ENCODE results near the gene MS4A6A. TPM values are rescaled to one million over a fixed set of nuclear protein-coding genes. Genes with fewer than 3 reads are reported as not detected.
"Not testable (repeated sequence)": the region's sequence is repeated elsewhere in the genome, so short reads cannot be mapped to it uniquely, and the experiment has no call there.

MS4A6A gene
- total and polyA plus RNA-seq, 2 donors, result 76.2 to 87.3 TPM

GRCh38 chr11:60165951-60166350, 16.9 kb downstream of the MS4A6A start:
- H3K4me1 ChIP-seq (ENCODE audit: insufficient read depth), result no peaks in the 10 kb centered on the region
- H3K36me3 ChIP-seq (ENCODE audit: insufficient read depth), result no peaks in the 10 kb centered on the region
- H3K4me3 ChIP-seq (ENCODE audit: low read depth, low read length), result no peak overlapping the region
- DNase-seq (ENCODE audit: extremely low spot score), result no peak
- H3K27ac ChIP-seq (ENCODE audit: low read depth), result no peak overlapping the region

DNA sequence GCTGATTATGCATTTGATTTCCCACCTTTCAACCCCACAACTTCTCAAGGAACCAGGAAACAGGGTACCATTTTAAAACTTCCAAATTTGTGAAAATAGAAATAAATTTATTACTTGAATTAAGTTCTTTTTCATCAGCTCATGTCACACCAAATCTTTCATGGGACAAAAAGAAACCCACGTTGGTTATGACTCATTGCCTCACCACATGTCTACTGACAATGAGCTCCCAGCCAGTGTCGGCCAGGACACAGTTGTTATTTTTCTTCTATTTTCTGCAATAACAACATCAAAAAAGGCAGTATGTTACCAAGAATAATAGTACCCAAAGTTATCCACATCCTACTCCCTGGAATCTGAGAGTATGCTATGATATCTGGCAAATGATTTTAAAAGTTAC, 17.3 kb downstream of the MS4A6A start:
- Histone ChIP-seq H3K4me1 (ENCODE audit: insufficient read depth) (no peaks in the 10 kb centered on the region), H3K4me3 (ENCODE audit: low read depth, low read length) (no peak overlapping the region), H3K36me3 (ENCODE audit: insufficient read depth) (no peaks in the 10 kb centered on the region), H3K27ac (ENCODE audit: low read depth) (no peak overlapping the region)
- no peak for DNase-seq (ENCODE audit: extremely low spot score)
- WGBS, result 71% methylated on average over 2 of the region's 2 CpGs

DNA sequence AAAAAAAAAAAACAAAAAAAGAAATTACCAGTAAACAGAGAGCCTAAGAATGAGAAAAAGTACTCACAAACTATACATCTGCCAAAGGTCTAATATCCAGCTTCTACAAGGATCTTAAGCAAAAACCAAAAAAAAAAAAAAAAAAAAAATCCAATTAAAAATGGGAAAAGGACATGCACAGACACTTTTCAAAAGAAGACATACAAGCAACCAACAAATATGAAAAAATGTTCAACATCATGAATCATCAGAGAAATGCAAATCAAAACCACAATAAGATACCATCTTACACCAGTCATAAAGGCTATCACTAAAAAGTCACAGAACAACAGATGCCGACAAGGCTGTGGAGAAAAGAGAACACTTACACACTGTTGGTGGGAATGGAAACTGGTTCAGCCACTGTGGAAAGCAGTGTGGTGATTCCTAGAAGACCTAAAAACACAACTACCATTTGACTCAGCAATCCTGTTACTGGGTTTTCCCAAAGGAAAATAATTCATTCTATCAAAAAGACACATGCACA, 18.3 kb downstream of the MS4A6A start:
- H3K36me3 ChIP-seq (ENCODE audit: insufficient read depth), result no peaks in the 10 kb centered on the region
- WGBS, result 86% methylated on average over 1 of the region's 1 CpG
- H3K4me3 ChIP-seq (ENCODE audit: low read depth, low read length), result no peak overlapping the region
- H3K27ac ChIP-seq (ENCODE audit: low read depth), result no peak overlapping the region
- no peaks in the 10 kb centered on the region for H3K4me1 ChIP-seq (ENCODE audit: insufficient read depth)
- DNase-seq (ENCODE audit: extremely low spot score), result no peak

- 72% methylated on average over 4 of the region's 4 CpGs for WGBS
- H3K27ac ChIP-seq (ENCODE audit: low read depth), result no peak overlapping the region
Measured at GRCh38 chr11:60161766-60162165, 21.1 kb downstream of the MS4A6A start.

DNA sequence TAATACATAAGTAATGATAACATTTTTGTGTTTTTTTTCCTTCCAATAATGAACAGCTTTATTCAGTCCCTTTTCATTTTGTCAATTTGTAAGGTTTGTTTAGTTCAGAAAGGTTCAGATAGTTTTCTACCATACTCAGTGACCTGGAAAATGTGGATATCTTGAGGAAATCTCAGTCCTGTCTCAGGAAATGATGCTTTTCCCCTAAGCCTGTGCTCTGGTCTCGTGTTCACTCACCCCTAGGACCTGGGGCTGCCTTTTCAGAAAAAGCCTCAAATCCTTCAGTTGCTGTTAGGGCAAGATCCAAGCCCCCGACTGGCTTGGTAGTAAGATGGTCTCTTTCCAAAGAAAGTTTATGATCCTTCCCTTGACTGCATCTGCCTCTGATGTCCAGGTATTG, 21.8 kb downstream of the MS4A6A start:
- no peaks in the 10 kb centered on the region for H3K36me3 ChIP-seq (ENCODE audit: insufficient read depth)
- WGBS, result 59% methylated on average over 2 of the region's 2 CpGs
- no peak overlapping the region for H3K27ac ChIP-seq (ENCODE audit: low read depth)
- no peak for DNase-seq (ENCODE audit: extremely low spot score)
- H3K4me3 ChIP-seq (ENCODE audit: low read depth, low read length), result no peak overlapping the region
- H3K4me1 ChIP-seq (ENCODE audit: insufficient read depth), result no peaks in the 10 kb centered on the region

More at GRCh38 chr11:60161766-60162165, 21.1 kb downstream of the MS4A6A start:
- Histone ChIP-seq H3K36me3 (ENCODE audit: insufficient read depth) (no peaks in the 10 kb centered on the region), H3K4me1 (ENCODE audit: insufficient read depth) (no peaks in the 10 kb centered on the region), H3K4me3 (ENCODE audit: low read depth, low read length) (no peak overlapping the region)
- no peak for DNase-seq (ENCODE audit: extremely low spot score)

DNA sequence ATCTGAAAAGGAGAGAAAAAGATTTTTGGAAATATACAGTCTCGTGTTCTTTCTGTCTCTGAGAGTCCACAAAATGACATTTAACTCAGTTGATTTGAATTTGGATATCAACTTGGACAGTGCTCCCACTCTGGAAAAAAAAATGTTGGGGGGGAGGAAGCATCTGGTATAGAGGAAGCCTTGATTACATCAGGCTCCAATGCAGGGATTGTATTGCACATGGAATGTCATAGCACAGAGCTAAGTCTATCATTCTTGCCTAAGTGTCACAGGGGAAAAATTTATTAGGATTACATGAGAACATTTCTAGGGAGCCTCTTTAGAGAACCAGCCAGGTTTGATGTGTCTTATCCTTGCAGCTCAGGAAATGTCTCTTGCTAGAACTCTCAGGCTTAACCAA, 23.0 kb downstream of the MS4A6A start:
- DNase-seq (ENCODE audit: extremely low spot score), result no peak
- Histone ChIP-seq H3K36me3 (ENCODE audit: insufficient read depth) (no peaks in the 10 kb centered on the region), H3K4me3 (ENCODE audit: low read depth, low read length) (no peak overlapping the region), H3K4me1 (ENCODE audit: insufficient read depth) (no peaks in the 10 kb centered on the region), H3K27ac (ENCODE audit: low read depth) (no peak overlapping the region)
- 42% methylated on average over 1 of the region's 1 CpG for WGBS

DNA sequence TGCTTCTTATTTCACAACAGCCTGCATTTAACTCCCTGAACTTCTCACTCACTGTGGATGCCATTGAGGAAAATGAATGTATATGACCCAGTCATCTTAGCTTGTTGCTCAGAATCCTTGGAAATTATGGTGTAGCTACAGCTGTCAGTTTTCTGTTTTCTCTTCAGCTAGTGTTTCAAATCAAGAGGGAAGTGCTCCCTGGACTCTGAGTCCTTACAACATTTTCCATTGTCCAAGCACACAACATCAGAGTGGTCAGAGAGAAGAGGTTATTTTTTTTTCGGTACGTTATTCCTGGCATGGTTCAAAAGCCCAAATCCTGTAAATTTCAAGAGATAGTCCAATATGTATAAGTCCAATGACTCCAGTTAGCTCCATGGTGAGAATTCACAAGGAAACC, 23.6 kb downstream of the MS4A6A start:
- Histone ChIP-seq H3K36me3 (ENCODE audit: insufficient read depth) (no peaks in the 10 kb centered on the region), H3K4me1 (ENCODE audit: insufficient read depth) (no peaks in the 10 kb centered on the region), H3K27ac (ENCODE audit: low read depth) (no peak overlapping the region), H3K4me3 (ENCODE audit: low read depth, low read length) (no peak overlapping the region)
- 53% methylated on average over 2 of the region's 2 CpGs for WGBS
- DNase-seq (ENCODE audit: extremely low spot score), result no peak

GRCh38 chr11:60158636-60159035, 24.2 kb downstream of the MS4A6A start:
- H3K4me1 ChIP-seq (ENCODE audit: insufficient read depth), result no peaks in the 10 kb centered on the region
- H3K27ac ChIP-seq (ENCODE audit: low read depth), result no peak overlapping the region
- no peak for DNase-seq (ENCODE audit: extremely low spot score)
- 53% methylated on average over 3 of the region's 3 CpGs for WGBS
- H3K36me3 ChIP-seq (ENCODE audit: insufficient read depth), result no peaks in the 10 kb centered on the region
- no peak overlapping the region for H3K4me3 ChIP-seq (ENCODE audit: low read depth, low read length)

DNA sequence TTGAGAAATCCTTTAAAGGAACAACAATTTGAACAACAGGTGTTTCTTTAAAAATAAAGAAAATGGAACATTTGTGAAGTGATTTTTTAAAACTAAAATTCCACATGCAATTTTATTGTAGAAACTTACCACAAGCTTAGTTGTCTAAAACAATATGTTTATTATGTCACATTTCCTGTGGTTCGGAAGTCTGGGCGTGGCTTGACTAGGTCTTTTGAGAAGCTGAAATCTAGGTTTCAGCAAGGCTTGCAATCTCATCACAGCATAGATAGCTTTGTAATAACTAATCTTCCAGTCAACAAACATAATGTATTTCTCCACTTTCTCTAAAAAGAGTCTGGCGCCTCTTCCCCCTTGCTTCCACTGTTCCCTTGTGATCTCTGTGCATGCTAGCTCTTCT, 27.0 kb downstream of the MS4A6A start:
- Histone ChIP-seq H3K4me3 (ENCODE audit: low read depth, low read length) (no peak overlapping the region), H3K4me1 (ENCODE audit: insufficient read depth) (no peaks in the 10 kb centered on the region), H3K27ac (ENCODE audit: low read depth) (no peak overlapping the region), H3K36me3 (ENCODE audit: insufficient read depth) (no peaks in the 10 kb centered on the region)
- DNase-seq (ENCODE audit: extremely low spot score), result no peak
- 83% methylated on average over 3 of the region's 3 CpGs for WGBS

DNA sequence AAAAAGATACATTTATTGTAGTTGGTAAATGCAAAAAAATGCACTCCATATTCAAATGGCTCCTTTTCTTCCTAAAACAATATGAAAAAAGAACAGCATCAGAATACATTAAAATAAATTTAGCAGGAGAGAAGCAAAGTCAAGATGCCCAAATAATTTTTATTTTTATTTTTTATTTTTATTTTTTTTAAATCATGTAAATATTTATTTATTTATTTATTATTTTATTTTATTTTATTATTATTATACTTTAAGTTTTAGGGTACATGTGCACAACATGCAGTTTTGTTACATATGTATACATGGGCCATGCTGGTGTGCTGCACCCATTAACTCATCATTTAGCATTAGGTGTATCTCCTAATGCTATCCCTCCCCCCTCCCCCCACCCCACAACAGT, 30.2 kb downstream of the MS4A6A start:
- not testable (repeated sequence) for H3K4me3 ChIP-seq (ENCODE audit: low read depth, low read length); H3K27ac ChIP-seq (ENCODE audit: low read depth); DNase-seq (ENCODE audit: extremely low spot score); H3K36me3 ChIP-seq (ENCODE audit: insufficient read depth); H3K4me1 ChIP-seq (ENCODE audit: insufficient read depth)

DNA sequence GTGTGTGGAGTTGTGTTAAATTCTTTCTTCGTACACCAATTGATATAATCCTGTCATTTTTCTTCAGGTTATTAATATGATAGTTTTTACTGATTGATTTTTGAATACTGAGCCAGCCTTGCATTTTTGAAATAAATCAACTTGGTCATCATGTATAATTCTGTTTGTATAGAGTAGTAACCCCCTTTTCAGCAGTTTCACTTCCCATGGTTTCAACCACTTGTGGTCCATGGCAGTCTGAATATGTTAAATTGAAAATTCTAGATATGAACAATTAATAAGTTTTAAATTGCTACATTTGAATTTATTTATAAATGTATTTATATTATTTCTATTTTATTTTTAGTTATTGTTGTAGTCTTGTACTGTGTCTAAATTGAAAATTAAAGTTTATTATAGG, 32.6 kb downstream of the MS4A6A start:
- H3K27ac ChIP-seq (ENCODE audit: low read depth), result no peak overlapping the region
- no peaks in the 10 kb centered on the region for H3K36me3 ChIP-seq (ENCODE audit: insufficient read depth)
- H3K4me1 ChIP-seq (ENCODE audit: insufficient read depth), result no peaks in the 10 kb centered on the region
- no peak overlapping the region for H3K4me3 ChIP-seq (ENCODE audit: low read depth, low read length)
- DNase-seq (ENCODE audit: extremely low spot score), result no peak
- 76% methylated on average over 1 of the region's 1 CpG for WGBS

GRCh38 chr11:60145677-60146076, 37.2 kb downstream of the MS4A6A start:
- H3K4me3 ChIP-seq (ENCODE audit: low read depth, low read length), result no peak overlapping the region
- H3K36me3 ChIP-seq (ENCODE audit: insufficient read depth), result no peaks in the 10 kb centered on the region
- 79% methylated on average over 3 of the region's 3 CpGs for WGBS

GRCh38 chr11:60143768-60144167, 39.1 kb downstream of the MS4A6A start:
- H3K27ac ChIP-seq (ENCODE audit: low read depth), result no peak overlapping the region
- no peak for DNase-seq (ENCODE audit: extremely low spot score)
- H3K4me3 ChIP-seq (ENCODE audit: low read depth, low read length), result no peak overlapping the region
- H3K4me1 ChIP-seq (ENCODE audit: insufficient read depth), result no peaks in the 10 kb centered on the region
- 85% methylated on average over 3 of the region's 3 CpGs for WGBS
- H3K36me3 ChIP-seq (ENCODE audit: insufficient read depth), result no peaks in the 10 kb centered on the region

More at GRCh38 chr11:60145677-60146076, 37.2 kb downstream of the MS4A6A start:
- Histone ChIP-seq H3K27ac (ENCODE audit: low read depth) (no peak overlapping the region), H3K4me1 (ENCODE audit: insufficient read depth) (no peaks in the 10 kb centered on the region)
- DNase-seq (ENCODE audit: extremely low spot score), result no peak

DNA sequence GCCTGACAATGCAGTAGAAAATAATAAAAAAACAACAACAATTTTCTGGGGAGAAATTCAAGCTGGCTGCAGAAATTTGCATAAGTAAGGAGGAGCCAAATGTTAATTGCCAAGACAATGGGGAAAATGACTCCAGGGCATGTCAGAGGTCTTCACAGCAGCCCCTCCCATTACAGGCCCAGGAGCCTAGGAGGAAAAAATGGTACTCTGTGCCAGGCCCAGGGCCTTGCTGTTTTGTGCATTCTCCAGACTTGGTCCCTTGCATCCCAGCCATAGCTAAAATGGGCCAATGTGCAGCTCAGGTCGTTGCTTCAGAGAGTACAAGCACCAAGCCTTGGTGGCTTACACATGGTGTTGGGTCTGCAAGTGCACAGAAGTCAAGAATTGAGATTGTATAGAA, 49.0 kb downstream of the MS4A6A start:
- Histone ChIP-seq H3K4me1 (ENCODE audit: insufficient read depth) (no peaks in the 10 kb centered on the region), H3K27ac (ENCODE audit: low read depth) (no peak overlapping the region), H3K36me3 (ENCODE audit: insufficient read depth) (no peaks in the 10 kb centered on the region), H3K4me3 (ENCODE audit: low read depth, low read length) (no peak overlapping the region)
- no peak for DNase-seq (ENCODE audit: extremely low spot score)
- whole genome bisulfite sequencing, result 25% methylated on average over 1 of the region's 1 CpG

DNA sequence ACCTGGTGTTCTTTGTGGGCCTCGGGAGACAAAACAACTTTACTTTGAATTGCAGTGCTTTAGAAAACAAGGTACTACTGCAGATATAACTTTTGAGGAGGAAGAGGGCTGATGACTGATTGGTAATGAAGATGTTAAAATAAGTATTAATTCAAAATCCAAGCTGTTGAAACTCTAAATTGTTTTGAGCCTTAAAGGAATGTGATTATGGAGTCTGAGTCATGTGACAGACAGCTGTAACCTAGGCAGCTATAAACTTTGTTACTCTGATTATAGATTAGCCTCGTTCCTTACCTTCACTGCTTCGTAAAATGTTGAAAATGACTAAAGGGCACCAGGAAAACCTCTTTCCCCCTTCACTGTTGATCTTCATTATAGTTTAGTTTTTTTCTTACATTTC, 51.0 kb downstream of the MS4A6A start:
- no peak for DNase-seq (ENCODE audit: extremely low spot score)
- Histone ChIP-seq H3K4me3 (ENCODE audit: low read depth, low read length) (no peak overlapping the region), H3K36me3 (ENCODE audit: insufficient read depth) (no peaks in the 10 kb centered on the region), H3K4me1 (ENCODE audit: insufficient read depth) (no peaks in the 10 kb centered on the region), H3K27ac (ENCODE audit: low read depth) (no peak overlapping the region)
- WGBS, result 60% methylated on average over 3 of the region's 3 CpGs
